Fibroblast of lung (primary cell): Measurements from ENCODE around the gene LIMCH1. TPM values are rescaled to one million over a fixed set of nuclear protein-coding genes. Genes with fewer than 3 reads are reported as not detected.

Experiments used
- DNase-seq, 2 donors: peaks; one replicate each; pipeline versions ENCODE4 v3.0.0 to v3.0.0-alpha.2; 2010; ENCODE audit warnings: low read depth in 2 of 2
- H2AFZ ChIP-seq: 2 replicates; pipeline ENCODE4 v1.5.1; 2012; ENCODE audit warnings: low read length, control low read depth, inconsistent platforms
- H3K27ac ChIP-seq: 2 replicates; pipeline ENCODE4 v1.5.1; 2011; ENCODE audit warnings: low read length, control low read depth; ENCODE audit not compliant: insufficient read depth
- H3K27me3 ChIP-seq: 2 replicates; pipeline ENCODE4 v1.5.1; 2011; ENCODE audit warnings: mild to moderate bottlenecking, low read length; ENCODE audit not compliant: control insufficient read depth, insufficient read depth
- H3K36me3 ChIP-seq: 2 replicates; pipeline ENCODE4 v1.5.1; 2011; ENCODE audit warnings: low read length; ENCODE audit not compliant: control insufficient read depth, insufficient read depth
- H3K4me1 ChIP-seq: 2 replicates; pipeline ENCODE4 v1.5.1; 2011; ENCODE audit warnings: low read length; ENCODE audit not compliant: control insufficient read depth, insufficient read depth; ENCODE audit errors: extremely low read depth
- H3K4me2 ChIP-seq: 2 replicates; pipeline ENCODE4 v1.5.1; 2011; ENCODE audit warnings: low read length, control low read depth; ENCODE audit not compliant: insufficient read depth; ENCODE audit errors: extremely low read depth
- H3K4me3 ChIP-seq, 4 experiments: fragments of 200-600 bp in 1 of 4; sonication (generic) in 1 of 4; replicated peaks in 1 of 4; 2 replicates each; pipeline ENCODE4 v1.5.1; 2011 to 2016; ENCODE audit warnings: low read length in 4 of 4, low read depth in 3 of 4, mild to moderate bottlenecking in 3 of 4, control low read depth in 2 of 4, inconsistent platforms in 1 of 4, mixed read lengths in 1 of 4; ENCODE audit not compliant: insufficient read depth in 1 of 4; ENCODE audit errors: control extremely low read depth in 1 of 4
- H3K79me2 ChIP-seq: 2 replicates; pipeline ENCODE4 v1.5.1; 2012; ENCODE audit warnings: mild to moderate bottlenecking, low read length, inconsistent platforms; ENCODE audit not compliant: control insufficient read depth, insufficient read depth
- H3K9ac ChIP-seq: 2 replicates; pipeline ENCODE4 v1.5.1; 2011; ENCODE audit warnings: mild to moderate bottlenecking, low read length, control low read depth; ENCODE audit not compliant: insufficient read depth
- H3K9me3 ChIP-seq: 2 replicates; pipeline ENCODE4 v1.5.1; 2012; ENCODE audit warnings: low read depth, low read length; ENCODE audit not compliant: control insufficient read depth, insufficient read depth
- H4K20me1 ChIP-seq: 2 replicates; pipeline ENCODE4 v1.5.1; 2011; ENCODE audit warnings: low read length; ENCODE audit not compliant: control insufficient read depth, insufficient read depth; ENCODE audit errors: extremely low read depth
- CTCF ChIP-seq, 2 donors: IDR thresholded peaks in 1 of 2; conservative IDR thresholded peaks in 1 of 2; 1 replicate in 1 of 2; 2 replicates in 1 of 2; pipeline ENCODE4 v1.5.1; 2011 to 2012; ENCODE audit warnings: low read length in 2 of 2, control low read depth in 1 of 2, inconsistent platforms in 1 of 2, low read depth in 1 of 2, mild to moderate bottlenecking in 1 of 2
- EZH2 ChIP-seq: IDR thresholded peaks from 2 replicates; pipeline ENCODE4 v1.5.1; 2012; ENCODE audit warnings: low read length, control low read depth, mild to moderate bottlenecking; ENCODE audit errors: missing control alignments
- polyA plus RNA-seq, 2 donors: library from polyadenylated mRNA; depleted of rRNA in 1 of 2; stranded (reverse) in 1 of 2; unstranded in 1 of 2; fragments of >200 nt; gene quantifications; 2 replicates each; pipeline ENCODE4 v1.2.1, GENCODE V29; 2011 to 2012; ENCODE audit warnings: missing spikeins in 1 of 2
- total RNA-seq: library from RNA; depleted of rRNA; stranded (reverse); fragments of >200 nt; gene quantifications from 2 replicates; pipeline ENCODE4 v1.2.1, GENCODE V29; 2014

LIMCH1 gene
- total and polyA plus RNA-seq, 2 donors (not counting 1 experiment from before 2014, with no cell fraction given): 2.8 to 4.6 TPM

GRCh38 chr4:41526628-41527027 lies 11.3 kb upstream of the LIMCH1 start:
- Histone ChIP-seq H3K4me3 (no peak overlapping the region), H3K36me3 (no peaks in the 10 kb centered on the region), H3K27me3 (no peaks in the 10 kb centered on the region), H3K27ac (no peak overlapping the region), H3K9me3 (no peaks in the 10 kb centered on the region), H4K20me1 (no peaks in the 10 kb centered on the region), H3K79me2 (no peaks in the 10 kb centered on the region), H3K4me2 (no peak overlapping the region), H2AFZ (no peak overlapping the region), H3K9ac (no peak overlapping the region), H3K4me1 (no peaks in the 10 kb centered on the region)
- peak in 1 of 2 donors; percentile 48 for DNase-seq
- TF ChIP-seq EZH2 (no peak), CTCF (conservative IDR thresholded peaks at IDR 0.05 in 1 of 2, IDR thresholded peaks at IDR 0.05 in 1 of 2; ENCODE audit: low read depth in 1 of 2, low read length in 2 of 2) (no peak)

GRCh38 chr4:41528512-41529205 lies 9.3 kb upstream of the LIMCH1 start:
- no peaks in the 10 kb centered on the region for H3K79me2 ChIP-seq
- no peaks in the 10 kb centered on the region for H3K36me3 ChIP-seq
- H3K4me1 ChIP-seq: no peaks in the 10 kb centered on the region
- TF ChIP-seq EZH2 (no peak), CTCF (conservative IDR thresholded peaks at IDR 0.05 in 1 of 2, IDR thresholded peaks at IDR 0.05 in 1 of 2; ENCODE audit: low read depth in 1 of 2, low read length in 2 of 2) (no peak)
- H3K27me3 ChIP-seq: no peaks in the 10 kb centered on the region
- H3K9me3 ChIP-seq: no peaks in the 10 kb centered on the region
- no peak overlapping the region for H3K27ac ChIP-seq
- H2AFZ ChIP-seq: no peak overlapping the region
- DNase-seq: peak in 1 of 2 donors; percentile 10
- H3K4me3 ChIP-seq: no peak overlapping the region
- H3K9ac ChIP-seq: no peak overlapping the region
- no peak overlapping the region for H3K4me2 ChIP-seq
- no peaks in the 10 kb centered on the region for H4K20me1 ChIP-seq

GRCh38 chr4:41530741-41531140 lies 7.2 kb upstream of the LIMCH1 start:
- Histone ChIP-seq H3K4me2 (no peak overlapping the region), H3K27ac (no peak overlapping the region), H2AFZ (no peak overlapping the region), H3K4me1 (no peaks in the 10 kb centered on the region), H3K27me3 (no peaks in the 10 kb centered on the region), H4K20me1 (no peaks in the 10 kb centered on the region), H3K9ac (no peak overlapping the region), H3K4me3 (no peak overlapping the region), H3K9me3 (no peaks in the 10 kb centered on the region), H3K36me3 (no peaks in the 10 kb centered on the region), H3K79me2 (no peaks in the 10 kb centered on the region)
- no peak for DNase-seq
- no peak for TF ChIP-seq EZH2
- no peak for TF ChIP-seq CTCF (conservative IDR thresholded peaks at IDR 0.05 in 1 of 2, IDR thresholded peaks at IDR 0.05 in 1 of 2; ENCODE audit: low read depth in 1 of 2, low read length in 2 of 2)
